Measurements from ENCODE around the gene BRPF1.

Gene BRPF1

GRCh38 chr3:9792405-9793160 is 61.0 kb downstream of the BRPF1 start, which contains the start of the genes ARPC4 and TADA3:
TSS of gene ARPC4 (plus strand) at chr3:9793082. CDS start at chr3:9793122, 40 bp downstream.
TSS of gene TADA3 (minus strand) at chr3:9792473. CDS start at chr3:9791466, 1,007 bp downstream.
- DNase-seq = peak; percentile 79 to 92

- DNase-seq = no peak
Observed at GRCh38 chr3:9793161-9793781, 61.7 kb downstream of the BRPF1 start.

GRCh38 chr3:9794400-9794799 is 62.9 kb downstream of the BRPF1 start:
- DNase-seq = no peak

GRCh38 chr3:9795207-9795606 is 63.7 kb downstream of the BRPF1 start:
- no peak for DNase-seq

- no peak for DNase-seq
Observed at GRCh38 chr3:9797196-9797945, 65.8 kb downstream of the BRPF1 start.

Data from NCI-H446 (cell line).